ENCODE results near the gene DLX2. TPM values are rescaled to one million over a fixed set of nuclear protein-coding genes. Genes with fewer than 3 reads are reported as not detected.

The DLX2 gene
- total and polyA plus RNA-seq, 7 donors: not detected

DNA sequence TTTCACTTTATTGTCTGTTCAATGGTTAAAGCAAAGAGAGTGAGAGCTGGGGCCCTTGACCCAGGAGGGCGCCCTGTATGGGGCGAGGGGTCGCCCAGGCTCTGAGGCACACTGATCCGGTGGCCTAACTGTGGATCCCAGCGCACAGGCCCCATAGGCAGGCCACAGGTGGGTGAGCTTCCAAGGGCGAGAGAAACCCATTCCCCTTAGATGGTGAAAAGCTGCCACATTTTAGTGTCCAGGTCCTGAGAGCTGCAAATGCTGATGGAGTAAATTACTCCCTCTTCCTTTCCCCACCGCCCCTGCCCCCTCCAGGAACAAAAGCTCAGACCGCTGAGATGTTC lies 5.9 kb upstream of the DLX2 start:
- 34 to 52% (median 38%) methylated on average over 8 of the region's 8 CpGs for WGBS, 3 donors
- ATAC-seq (no peak), DNase-seq (no peak)
- no peak overlapping the region for H3K4me3 ChIP-seq
- H3K27me3 ChIP-seq (ENCODE audit: insufficient read depth in 3 of 3, low read length in 2 of 3): peaks cover 0 to 62% (median 42%) of the 10 kb centered on the region in 3 donors
- no peaks in the 10 kb centered on the region for H3K9me3 ChIP-seq
- peaks cover 9% of the 10 kb centered on the region for H3K4me1 ChIP-seq
- no peaks in the 10 kb centered on the region for H3K36me3 ChIP-seq (ENCODE audit: insufficient read depth in 1 of 2, low read depth in 1 of 2)
- H3K27ac ChIP-seq: no peak overlapping the region
- TF ChIP-seq, protein P1, sequence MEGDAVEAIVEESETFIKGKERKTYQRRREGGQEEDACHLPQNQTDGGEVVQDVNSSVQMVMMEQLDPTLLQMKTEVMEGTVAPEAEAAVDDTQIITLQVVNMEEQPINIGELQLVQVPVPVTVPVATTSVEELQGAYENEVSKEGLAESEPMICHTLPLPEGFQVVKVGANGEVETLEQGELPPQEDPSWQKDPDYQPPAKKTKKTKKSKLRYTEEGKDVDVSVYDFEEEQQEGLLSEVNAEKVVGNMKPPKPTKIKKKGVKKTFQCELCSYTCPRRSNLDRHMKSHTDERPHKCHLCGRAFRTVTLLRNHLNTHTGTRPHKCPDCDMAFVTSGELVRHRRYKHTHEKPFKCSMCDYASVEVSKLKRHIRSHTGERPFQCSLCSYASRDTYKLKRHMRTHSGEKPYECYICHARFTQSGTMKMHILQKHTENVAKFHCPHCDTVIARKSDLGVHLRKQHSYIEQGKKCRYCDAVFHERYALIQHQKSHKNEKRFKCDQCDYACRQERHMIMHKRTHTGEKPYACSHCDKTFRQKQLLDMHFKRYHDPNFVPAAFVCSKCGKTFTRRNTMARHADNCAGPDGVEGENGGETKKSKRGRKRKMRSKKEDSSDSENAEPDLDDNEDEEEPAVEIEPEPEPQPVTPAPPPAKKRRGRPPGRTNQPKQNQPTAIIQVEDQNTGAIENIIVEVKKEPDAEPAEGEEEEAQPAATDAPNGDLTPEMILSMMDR (IDR thresholded peaks at IDR 0.05): no peak
- intact Hi-C loops (cut with DNase I): loop anchor here in 1 of 2 donors (5.0 to 10.0 kb wide), 3 partner anchors 184 to 514 kb away; partner anchors contain the start of gene HAT1

DNA sequence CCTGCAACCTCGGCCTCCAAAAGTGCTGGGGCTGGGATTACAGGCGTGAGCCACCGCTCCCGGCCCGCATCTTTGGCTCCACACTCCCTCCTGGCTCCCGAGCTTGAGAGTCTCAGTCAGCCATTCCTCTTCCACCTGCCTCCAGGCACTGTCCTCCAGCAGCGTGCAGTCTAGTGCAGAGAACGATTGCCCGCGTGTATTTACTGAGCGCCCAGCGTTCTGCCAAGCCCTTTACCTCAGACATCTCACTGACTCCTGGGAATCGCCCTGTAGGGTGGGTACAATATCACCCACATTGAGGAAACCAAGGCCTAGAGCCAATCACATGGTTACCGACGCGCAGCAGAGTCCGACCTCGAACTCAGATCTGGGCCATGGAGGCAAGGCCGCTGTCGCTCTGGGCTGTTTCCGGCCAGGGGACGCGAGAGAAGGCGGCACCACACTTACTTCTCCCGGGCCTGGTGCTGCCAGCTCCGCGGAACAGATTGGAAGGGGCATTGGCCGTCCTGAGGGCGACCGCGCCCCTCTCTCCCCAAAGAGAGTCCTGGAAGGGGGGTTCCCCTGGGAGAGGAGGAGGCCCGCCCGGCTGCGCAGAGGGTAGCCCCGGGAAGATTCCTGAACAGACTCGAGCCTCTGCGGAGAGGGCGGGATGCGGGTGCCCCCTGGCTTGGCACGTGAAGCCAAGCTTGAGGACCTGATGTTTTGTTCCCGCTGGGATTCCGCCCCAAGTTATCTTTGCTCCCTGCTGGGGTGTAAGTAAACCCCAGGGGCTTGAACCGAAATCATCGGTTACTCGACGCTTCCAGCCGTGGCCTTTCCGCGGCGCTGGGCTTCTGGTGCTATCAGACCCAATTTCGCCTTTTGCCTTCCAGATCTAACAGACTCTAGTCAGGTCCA lies 5.2 kb upstream of the DLX2 start:
- WGBS, 3 donors: 16 to 20% (median 18%) methylated on average over 47 to 51 of the region's 51 CpGs
- Histone ChIP-seq H3K27me3 (ENCODE audit: insufficient read depth in 3 of 3, low read length in 2 of 3) (peaks cover 0 to 68% (median 44%) of the 10 kb centered on the region in 3 donors), H3K9me3 (no peaks in the 10 kb centered on the region), H3K27ac (no peak overlapping the region), H3K36me3 (ENCODE audit: insufficient read depth in 1 of 2, low read depth in 1 of 2) (no peaks in the 10 kb centered on the region), H3K4me1 (peaks cover 15% of the 10 kb centered on the region), H3K4me3 (no peak overlapping the region)
- TF ChIP-seq, protein P1 (IDR thresholded peaks at IDR 0.05): no peak
- intact Hi-C loops (cut with DNase I): loop anchor here in 1 of 2 donors (5.0 to 10.0 kb wide), 3 partner anchors 183 to 513 kb away; partner anchors contain the start of gene HAT1
- peak in 1 of 4 donors; percentile 16 for ATAC-seq
- DNase-seq: no peak

DNA sequence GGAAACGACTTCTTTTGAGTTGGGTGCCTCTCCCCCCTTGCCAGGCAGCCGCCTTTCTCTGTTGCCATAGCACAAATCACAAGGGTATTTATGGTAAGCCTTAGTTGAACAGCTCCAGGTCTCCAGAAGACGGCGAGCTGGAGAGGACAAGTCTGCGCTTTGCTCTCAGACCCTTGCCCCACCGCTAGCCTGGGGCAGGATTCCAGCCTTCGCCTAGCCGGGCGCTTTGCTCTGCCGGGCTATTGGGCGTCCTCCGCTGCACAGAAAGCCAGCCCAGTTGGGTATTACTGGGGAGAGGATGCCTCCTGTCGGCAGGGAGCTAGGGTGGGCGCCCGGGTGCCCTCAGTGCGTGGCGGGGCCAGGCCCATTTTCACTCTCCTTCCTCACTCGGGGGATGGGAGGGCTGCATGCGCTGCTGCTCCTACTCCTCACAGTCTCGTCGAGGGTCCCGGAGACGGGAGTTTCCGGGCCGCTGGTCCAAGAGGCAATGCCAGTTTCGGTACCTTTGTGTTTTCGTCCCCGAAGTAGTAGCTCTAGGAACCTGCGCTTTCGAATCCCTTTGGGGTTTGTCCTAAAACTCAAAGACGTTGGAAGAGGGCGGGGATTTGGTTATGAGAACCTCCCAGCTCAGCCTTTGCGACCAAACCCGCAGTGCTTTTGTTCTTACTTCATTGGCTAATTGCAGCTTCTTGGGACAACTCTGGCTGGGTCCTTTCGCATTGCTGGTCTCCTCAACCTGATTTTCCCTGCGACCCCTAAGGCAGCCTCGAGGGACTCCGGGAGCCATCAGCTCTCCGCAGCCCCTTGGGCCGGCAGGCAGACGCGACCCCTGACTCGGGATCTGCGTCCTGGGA lies 3.6 kb upstream of the DLX2 start:
- Histone ChIP-seq H3K27me3 (ENCODE audit: insufficient read depth in 3 of 3, low read length in 2 of 3) (peaks cover 0 to 84% (median 57%) of the 10 kb centered on the region in 3 donors), H3K27ac (no peak overlapping the region), H3K9me3 (no peaks in the 10 kb centered on the region), H3K4me3 (peak overlapping the region; percentile 20), H3K36me3 (ENCODE audit: insufficient read depth in 1 of 2, low read depth in 1 of 2) (no peaks in the 10 kb centered on the region), H3K4me1 (peaks cover 30% of the 10 kb centered on the region)
- DNase-seq (peak in 1 of 2 donors; percentile 62), ATAC-seq (peak in 3 of 4 donors; percentile 28 to 44 (median 41))
- WGBS, 3 donors: 3 to 6% (median 4%) methylated on average over 44 of the region's 44 CpGs
- intact Hi-C loops (cut with DNase I): loop anchor here in 1 of 2 donors (5.0 to 10.0 kb wide), 3 partner anchors 182 to 512 kb away; partner anchors contain the start of gene HAT1
- TF ChIP-seq, protein P1 (IDR thresholded peaks at IDR 0.05): peak; percentile 38

DNA sequence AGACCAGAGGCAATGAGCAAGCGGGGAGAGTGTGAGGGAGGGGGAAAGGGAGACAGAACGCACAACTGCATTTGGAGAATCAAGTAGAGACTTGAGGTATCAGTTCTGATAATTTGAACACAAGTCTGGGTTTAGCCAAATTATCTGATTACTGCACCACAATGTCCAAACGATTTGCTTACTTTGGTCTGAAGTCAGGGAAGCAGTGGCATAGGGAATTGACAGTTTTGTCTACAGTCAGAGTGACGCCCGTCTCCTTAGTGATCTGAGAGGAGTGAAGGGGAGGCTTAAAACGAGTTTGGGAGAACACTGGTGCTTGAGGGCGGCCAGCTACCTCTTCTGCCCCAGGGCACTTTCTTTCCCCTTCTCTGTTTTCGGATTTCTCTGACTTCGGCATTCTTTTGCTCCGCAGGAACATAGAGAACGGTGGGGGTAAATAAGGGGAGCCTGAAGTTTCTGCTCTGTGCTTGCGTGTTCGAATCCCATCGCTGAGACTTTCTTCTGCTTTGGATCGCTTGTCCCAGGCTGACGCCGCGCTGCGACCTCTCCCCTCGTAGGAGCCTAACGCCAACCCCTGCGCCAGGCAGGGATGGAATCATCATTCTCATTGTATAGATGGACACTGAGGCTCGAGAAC lies 2.9 kb upstream of the DLX2 start:
- Histone ChIP-seq H3K4me1 (peaks cover 37% of the 10 kb centered on the region), H3K36me3 (ENCODE audit: insufficient read depth in 1 of 2, low read depth in 1 of 2) (no peaks in the 10 kb centered on the region), H3K27ac (no peak overlapping the region), H3K9me3 (no peaks in the 10 kb centered on the region), H3K4me3 (peak overlapping the region; percentile 20), H3K27me3 (ENCODE audit: insufficient read depth in 3 of 3, low read length in 2 of 3) (peaks cover 0 to 92% (median 65%) of the 10 kb centered on the region in 3 donors)
- 8 to 12% (median 8%) methylated on average over 23 of the region's 23 CpGs for WGBS, 3 donors
- ATAC-seq (no peak), DNase-seq (no peak)
- TF ChIP-seq, protein P1 (IDR thresholded peaks at IDR 0.05): no peak
- intact Hi-C loops (cut with DNase I): loop anchor here in 1 of 2 donors (5.0 to 10.0 kb wide), 3 partner anchors 181 to 511 kb away; partner anchors contain the start of gene HAT1

All from psoas muscle (tissue), 8 donors.